Measurements from ENCODE around the gene CTR9. TPM values are rescaled to one million over a fixed set of nuclear protein-coding genes. Genes with fewer than 3 reads are reported as not detected.
A peak's percentile ranks its signal among the peaks of the same experiment; 100 is the strongest.

The CTR9 gene
- total RNA-seq, 1 experiment from 2014 or later: 20.5 TPM

- no peak overlapping the region for H3K4me3 ChIP-seq (ENCODE audit: insufficient read depth, low read depth, low read length)
- peaks cover 5% of the 10 kb centered on the region for H3K36me3 ChIP-seq (replicated peaks; ENCODE audit: control insufficient read depth, insufficient read depth, low read length)
- DNase-seq: no peak
- no peaks in the 10 kb centered on the region for H3K27me3 ChIP-seq (ENCODE audit: control insufficient read depth, insufficient read depth, low read length)
Observed at GRCh38 chr11:10758957-10759356, 7.9 kb downstream of the CTR9 start.

- H3K4me3 ChIP-seq (ENCODE audit: insufficient read depth, low read depth, low read length): no peak overlapping the region
- DNase-seq: no peak
- H3K27me3 ChIP-seq (ENCODE audit: control insufficient read depth, insufficient read depth, low read length): no peaks in the 10 kb centered on the region
- H3K36me3 ChIP-seq (replicated peaks; ENCODE audit: control insufficient read depth, insufficient read depth, low read length): peaks cover 5% of the 10 kb centered on the region
Observed at GRCh38 chr11:10761085-10761698, 10.1 kb downstream of the CTR9 start.

GRCh38 chr11:10762185-10762584 lies 11.1 kb downstream of the CTR9 start:
- Histone ChIP-seq H3K36me3 (replicated peaks; ENCODE audit: control insufficient read depth, insufficient read depth, low read length) (peaks cover 2% of the 10 kb centered on the region), H3K27me3 (ENCODE audit: control insufficient read depth, insufficient read depth, low read length) (no peaks in the 10 kb centered on the region), H3K4me3 (ENCODE audit: insufficient read depth, low read depth, low read length) (no peak overlapping the region)
- DNase-seq: no peak

- H3K4me3 ChIP-seq (ENCODE audit: insufficient read depth, low read depth, low read length): no peak overlapping the region
- peaks cover 5% of the 10 kb centered on the region for H3K36me3 ChIP-seq (replicated peaks; ENCODE audit: control insufficient read depth, insufficient read depth, low read length)
- no peaks in the 10 kb centered on the region for H3K27me3 ChIP-seq (ENCODE audit: control insufficient read depth, insufficient read depth, low read length)
- DNase-seq: no peak
Observed at GRCh38 chr11:10762913-10763421, 11.9 kb downstream of the CTR9 start.

- DNase-seq: no peak
- Histone ChIP-seq H3K27me3 (ENCODE audit: control insufficient read depth, insufficient read depth, low read length) (no peaks in the 10 kb centered on the region), H3K4me3 (ENCODE audit: insufficient read depth, low read depth, low read length) (no peak overlapping the region), H3K36me3 (replicated peaks; ENCODE audit: control insufficient read depth, insufficient read depth, low read length) (peaks cover 5% of the 10 kb centered on the region)
Observed at GRCh38 chr11:10763766-10764165, 12.7 kb downstream of the CTR9 start.

GRCh38 chr11:10764412-10764811 lies 13.4 kb downstream of the CTR9 start:
- H3K4me3 ChIP-seq (ENCODE audit: insufficient read depth, low read depth, low read length): no peak overlapping the region
- DNase-seq: no peak
- no peaks in the 10 kb centered on the region for H3K27me3 ChIP-seq (ENCODE audit: control insufficient read depth, insufficient read depth, low read length)
- H3K36me3 ChIP-seq (replicated peaks; ENCODE audit: control insufficient read depth, insufficient read depth, low read length): peaks cover 5% of the 10 kb centered on the region

- peak; percentile 51 for DNase-seq
- Histone ChIP-seq H3K36me3 (replicated peaks; ENCODE audit: control insufficient read depth, insufficient read depth, low read length) (peaks cover 10% of the 10 kb centered on the region), H3K4me3 (ENCODE audit: insufficient read depth, low read depth, low read length) (no peak overlapping the region)
Observed at GRCh38 chr11:10770626-10771254, 19.7 kb downstream of the CTR9 start.

GRCh38 chr11:10771457-10771856 lies 20.4 kb downstream of the CTR9 start:
- Histone ChIP-seq H3K27me3 (ENCODE audit: control insufficient read depth, insufficient read depth, low read length) (no peaks in the 10 kb centered on the region), H3K4me3 (ENCODE audit: insufficient read depth, low read depth, low read length) (no peak overlapping the region), H3K36me3 (replicated peaks; ENCODE audit: control insufficient read depth, insufficient read depth, low read length) (peaks cover 13% of the 10 kb centered on the region)
- no peak for DNase-seq

More at GRCh38 chr11:10770626-10771254, 19.7 kb downstream of the CTR9 start:
- H3K27me3 ChIP-seq (ENCODE audit: control insufficient read depth, insufficient read depth, low read length): no peaks in the 10 kb centered on the region

- Histone ChIP-seq H3K4me3 (ENCODE audit: insufficient read depth, low read depth, low read length) (no peak overlapping the region), H3K27me3 (ENCODE audit: control insufficient read depth, insufficient read depth, low read length) (no peaks in the 10 kb centered on the region), H3K36me3 (replicated peaks; ENCODE audit: control insufficient read depth, insufficient read depth, low read length) (peaks cover 16% of the 10 kb centered on the region)
- no peak for DNase-seq
Observed at GRCh38 chr11:10774811-10775210, 23.8 kb downstream of the CTR9 start.

GRCh38 chr11:10777393-10777793 lies 26.3 kb downstream of the CTR9 start:
- Histone ChIP-seq H3K4me3 (ENCODE audit: insufficient read depth, low read depth, low read length) (no peak overlapping the region), H3K27me3 (ENCODE audit: control insufficient read depth, insufficient read depth, low read length) (no peaks in the 10 kb centered on the region), H3K36me3 (replicated peaks; ENCODE audit: control insufficient read depth, insufficient read depth, low read length) (peaks cover 15% of the 10 kb centered on the region)
- DNase-seq: no peak

- Histone ChIP-seq H3K4me3 (ENCODE audit: insufficient read depth, low read depth, low read length) (no peak overlapping the region), H3K27me3 (ENCODE audit: control insufficient read depth, insufficient read depth, low read length) (no peaks in the 10 kb centered on the region), H3K36me3 (replicated peaks; ENCODE audit: control insufficient read depth, insufficient read depth, low read length) (peaks cover 15% of the 10 kb centered on the region)
- DNase-seq: no peak
Observed at GRCh38 chr11:10777806-10778205, 26.8 kb downstream of the CTR9 start.

GRCh38 chr11:10778217-10778970 lies 27.3 kb downstream of the CTR9 start:
- Histone ChIP-seq H3K36me3 (replicated peaks; ENCODE audit: control insufficient read depth, insufficient read depth, low read length) (peaks cover 15% of the 10 kb centered on the region), H3K27me3 (ENCODE audit: control insufficient read depth, insufficient read depth, low read length) (no peaks in the 10 kb centered on the region), H3K4me3 (ENCODE audit: insufficient read depth, low read depth, low read length) (no peak overlapping the region)
- no peak for DNase-seq

- peaks cover 13% of the 10 kb centered on the region for H3K36me3 ChIP-seq (replicated peaks; ENCODE audit: control insufficient read depth, insufficient read depth, low read length)
- no peak for DNase-seq
- H3K4me3 ChIP-seq (ENCODE audit: insufficient read depth, low read depth, low read length): no peak overlapping the region
- no peaks in the 10 kb centered on the region for H3K27me3 ChIP-seq (ENCODE audit: control insufficient read depth, insufficient read depth, low read length)
Observed at GRCh38 chr11:10779086-10779485, 28.0 kb downstream of the CTR9 start.

- DNase-seq: no peak
- Histone ChIP-seq H3K27me3 (ENCODE audit: control insufficient read depth, insufficient read depth, low read length) (no peaks in the 10 kb centered on the region), H3K36me3 (replicated peaks; ENCODE audit: control insufficient read depth, insufficient read depth, low read length) (peaks cover 12% of the 10 kb centered on the region), H3K4me3 (ENCODE audit: insufficient read depth, low read depth, low read length) (no peak overlapping the region)
Observed at GRCh38 chr11:10780040-10780439, 29.0 kb downstream of the CTR9 start.

All from H7 (cell line).